RWPE2 (cell line): ENCODE measurements around the gene USP44.

Experiments
- ATAC-seq: fragments of 200-7000 bp; cut with Tn5 transposase; 3 replicates; pipeline ENCODE4 v1.9.1; 2021; ENCODE audit warnings: low read depth
- DNase-seq: peaks from one replicate; pipeline ENCODE4 v3.0.0-alpha.2; 2020; ENCODE audit warnings: low spot score
- H3K27ac ChIP-seq: fragments of 450-650 bp; 2 replicates; pipeline ENCODE4 v1.5.1; 2017; ENCODE audit warnings: mild to moderate bottlenecking; ENCODE audit not compliant: poor library complexity, severe bottlenecking
- H3K27me3 ChIP-seq: fragments of 250-450 bp; sonication (Bioruptor Pico); 2 replicates; pipeline ENCODE4 v1.5.1; 2021; ENCODE audit warnings: mild to moderate bottlenecking, moderate library complexity; ENCODE audit not compliant: insufficient read depth, poor library complexity, severe bottlenecking
- H3K36me3 ChIP-seq: fragments of 250-450 bp; sonication (Bioruptor Pico); 2 replicates; pipeline ENCODE4 v1.5.1; 2020; ENCODE audit warnings: low read depth, mild to moderate bottlenecking, moderate library complexity
- H3K4me1 ChIP-seq: fragments of 250-450 bp; sonication (Bioruptor Pico); 2 replicates; pipeline ENCODE4 v1.5.1; 2021; ENCODE audit warnings: mild to moderate bottlenecking, moderate library complexity; ENCODE audit not compliant: insufficient read depth, poor library complexity, severe bottlenecking
- H3K4me3 ChIP-seq: fragments of 250-450 bp; sonication (Bioruptor Pico); 2 replicates; pipeline ENCODE4 v1.5.1; 2021; ENCODE audit warnings: mild to moderate bottlenecking, moderate library complexity; ENCODE audit not compliant: severe bottlenecking
- H3K9me3 ChIP-seq: fragments of 250-450 bp; sonication (Bioruptor Pico); 2 replicates; pipeline ENCODE4 v1.5.1; 2021; ENCODE audit warnings: mild to moderate bottlenecking, moderate library complexity; ENCODE audit not compliant: severe bottlenecking
- TF ChIP-seq, protein P1 (sequence below): fragments of 450-650 bp; IDR thresholded peaks from one replicate; pipeline ENCODE4 v1.5.1; 2017; ENCODE audit warnings: mild to moderate bottlenecking, moderate library complexity; ENCODE audit not compliant: poor library complexity, severe bottlenecking

Gene USP44

GRCh38 chr12:95474660-95474958 lies 76.7 kb downstream of the USP44 start:
- Histone ChIP-seq H3K36me3 (peaks cover 39% of the 10 kb centered on the region), H3K4me3 (peak overlapping the region; percentile 70), H3K27ac (peak overlapping the region; percentile 74), H3K9me3 (no peaks in the 10 kb centered on the region), H3K27me3 (no peaks in the 10 kb centered on the region), H3K4me1 (no peaks in the 10 kb centered on the region)
- TF ChIP-seq, protein P1, sequence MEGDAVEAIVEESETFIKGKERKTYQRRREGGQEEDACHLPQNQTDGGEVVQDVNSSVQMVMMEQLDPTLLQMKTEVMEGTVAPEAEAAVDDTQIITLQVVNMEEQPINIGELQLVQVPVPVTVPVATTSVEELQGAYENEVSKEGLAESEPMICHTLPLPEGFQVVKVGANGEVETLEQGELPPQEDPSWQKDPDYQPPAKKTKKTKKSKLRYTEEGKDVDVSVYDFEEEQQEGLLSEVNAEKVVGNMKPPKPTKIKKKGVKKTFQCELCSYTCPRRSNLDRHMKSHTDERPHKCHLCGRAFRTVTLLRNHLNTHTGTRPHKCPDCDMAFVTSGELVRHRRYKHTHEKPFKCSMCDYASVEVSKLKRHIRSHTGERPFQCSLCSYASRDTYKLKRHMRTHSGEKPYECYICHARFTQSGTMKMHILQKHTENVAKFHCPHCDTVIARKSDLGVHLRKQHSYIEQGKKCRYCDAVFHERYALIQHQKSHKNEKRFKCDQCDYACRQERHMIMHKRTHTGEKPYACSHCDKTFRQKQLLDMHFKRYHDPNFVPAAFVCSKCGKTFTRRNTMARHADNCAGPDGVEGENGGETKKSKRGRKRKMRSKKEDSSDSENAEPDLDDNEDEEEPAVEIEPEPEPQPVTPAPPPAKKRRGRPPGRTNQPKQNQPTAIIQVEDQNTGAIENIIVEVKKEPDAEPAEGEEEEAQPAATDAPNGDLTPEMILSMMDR, result no peak
- ATAC-seq (no peak), DNase-seq (no peak)

- TF ChIP-seq, protein P1, result no peak
- Histone ChIP-seq H3K36me3 (peaks cover 36% of the 10 kb centered on the region), H3K4me3 (peak within 1 kb of the TSS; percentile 70), H3K9me3 (no peaks in the 10 kb centered on the region), H3K27ac (peak within 1 kb of the TSS; percentile 74), H3K27me3 (no peaks in the 10 kb centered on the region), H3K4me1 (no peaks in the 10 kb centered on the region)
- ATAC-seq (peak; percentile 99), DNase-seq (peak; percentile 97)
These were observed 77.2 kb downstream of the USP44 start, which contains the start of gene METAP2 for GRCh38 chr12:95473884-95474659. Gene METAP2, plus strand, starts transcription at chr12:95474152. Its CDS starts 28 bp downstream, at chr12:95474180.

DNA sequence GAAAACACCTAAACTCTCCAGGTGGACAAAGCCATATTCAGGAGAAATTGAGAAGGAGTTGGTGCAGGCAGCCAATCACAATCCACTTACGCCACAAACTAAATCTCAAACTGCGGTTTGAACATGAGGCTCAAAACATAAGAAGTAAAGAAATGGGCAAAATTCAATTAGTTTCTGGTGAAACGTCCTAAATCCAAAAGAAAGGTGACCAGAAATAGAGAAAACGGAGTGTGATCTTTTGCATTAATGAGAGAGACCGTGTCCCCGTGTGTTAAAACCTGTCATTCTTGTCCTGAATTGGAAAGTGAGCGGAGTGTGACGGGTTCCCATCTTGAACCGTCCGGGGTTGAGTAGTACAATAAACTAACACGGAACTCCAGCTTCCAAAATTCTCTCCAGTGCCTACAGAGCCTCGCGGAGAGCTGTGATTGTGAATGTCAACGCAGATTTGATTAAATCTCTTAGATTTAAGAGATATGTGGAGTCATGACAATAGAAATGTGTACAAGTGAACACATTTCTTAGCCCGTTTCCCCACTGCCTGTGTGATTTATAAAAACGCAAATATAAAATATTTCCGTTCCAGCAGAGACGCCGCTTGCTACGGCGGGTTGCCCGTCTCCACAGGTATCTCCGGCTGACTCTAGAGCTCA lies 77.9 kb downstream of the USP44 start:
- no peak for DNase-seq
- TF ChIP-seq, protein P1, result no peak

DNA sequence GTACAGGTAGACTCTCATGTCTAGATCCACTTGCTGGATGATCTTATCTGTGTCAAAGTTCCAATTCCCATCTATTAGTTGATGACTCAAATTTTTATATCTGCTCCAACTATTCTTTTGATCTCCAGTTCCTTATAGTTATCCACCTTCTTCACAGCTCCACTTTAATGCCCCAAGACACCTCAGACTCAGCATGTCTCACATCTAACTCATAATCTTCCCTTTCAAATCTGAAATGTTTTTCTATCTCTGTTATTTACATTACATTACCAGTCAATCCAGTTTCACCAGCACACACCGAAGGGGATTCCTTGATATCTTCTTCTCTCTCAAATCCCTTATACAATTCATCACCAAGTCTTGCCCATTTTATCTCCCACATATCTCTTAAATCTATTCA lies 81.0 kb downstream of the USP44 start:
- ATAC-seq, result no peak
- Histone ChIP-seq H3K27ac (no peak overlapping the region), H3K27me3 (no peaks in the 10 kb centered on the region), H3K4me1 (no peaks in the 10 kb centered on the region), H3K36me3 (no peaks in the 10 kb centered on the region), H3K9me3 (no peaks in the 10 kb centered on the region), H3K4me3 (no peak overlapping the region)
- TF ChIP-seq, protein P1, result no peak
- DNase-seq, result no peak

More for the DNA sequence above, 77.9 kb downstream of the USP44 start:
- peak overlapping the region; percentile 70 for H3K4me3 ChIP-seq
- peak overlapping the region; percentile 74 for H3K27ac ChIP-seq
- peaks cover 29% of the 10 kb centered on the region for H3K36me3 ChIP-seq
- no peaks in the 10 kb centered on the region for H3K9me3 ChIP-seq
- H3K4me1 ChIP-seq, result no peaks in the 10 kb centered on the region
- peak; percentile 52 for ATAC-seq
- no peaks in the 10 kb centered on the region for H3K27me3 ChIP-seq
